ENCODE data around the gene CHCHD4.
"Not testable (repeated sequence)": the region's sequence is repeated elsewhere in the genome, so short reads cannot be mapped to it uniquely, and the experiment has no call there.

The CHCHD4 gene

GRCh38 chr3:14110699-14111098 is 14.0 kb downstream of the CHCHD4 start:
- no peak for TF ChIP-seq POLR2A (IDR thresholded peaks at IDR 0.05; ENCODE audit: low read depth, low read length)
- DNase-seq (ENCODE audit: insufficient read length, low spot score), result no peak
- FAIRE-seq, result no peak

GRCh38 chr3:14109821-14110220 is 14.8 kb downstream of the CHCHD4 start:
- not testable (repeated sequence) for FAIRE-seq; DNase-seq (ENCODE audit: insufficient read length, low spot score)

- DNase-seq (ENCODE audit: insufficient read length, low spot score) (no peak), FAIRE-seq (no peak)
- no peak for TF ChIP-seq POLR2A (IDR thresholded peaks at IDR 0.05; ENCODE audit: low read depth, low read length)
These were observed 26.9 kb downstream of the CHCHD4 start for GRCh38 chr3:14097616-14098391.

- no peak for FAIRE-seq
- no peak for DNase-seq (ENCODE audit: insufficient read length, low spot score)
- TF ChIP-seq POLR2A (IDR thresholded peaks at IDR 0.05; ENCODE audit: low read depth, low read length), result no peak
These were observed 27.9 kb downstream of the CHCHD4 start for GRCh38 chr3:14096742-14097141.

DNA sequence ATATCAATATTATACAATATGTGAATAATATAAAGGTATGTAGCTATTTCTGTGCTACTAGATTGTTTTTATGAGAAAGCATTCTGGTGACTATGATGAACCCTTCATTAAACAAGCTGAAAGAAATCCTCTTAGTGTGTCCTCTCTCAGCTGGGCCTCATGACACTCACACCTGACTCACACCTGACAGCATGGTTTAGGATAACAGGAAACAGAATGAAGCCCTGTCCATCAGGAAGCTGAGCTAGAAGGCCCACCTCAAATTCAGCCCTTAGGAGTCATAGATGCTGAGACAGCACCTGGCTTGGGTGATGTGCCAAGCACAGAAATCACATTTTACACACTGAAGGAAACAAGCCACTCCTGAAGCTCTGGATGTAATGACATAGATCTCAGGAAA is 30.8 kb downstream of the CHCHD4 start:
- FAIRE-seq, result no peak
- DNase-seq (ENCODE audit: insufficient read length, low spot score), result no peak
- no peak for TF ChIP-seq POLR2A (IDR thresholded peaks at IDR 0.05; ENCODE audit: low read depth, low read length)

GRCh38 chr3:14092464-14092863 is 32.2 kb downstream of the CHCHD4 start:
- TF ChIP-seq POLR2A (IDR thresholded peaks at IDR 0.05; ENCODE audit: low read depth, low read length), result no peak
- DNase-seq (ENCODE audit: insufficient read length, low spot score) (no peak), FAIRE-seq (no peak)

- not testable (repeated sequence) for FAIRE-seq; DNase-seq (ENCODE audit: insufficient read length, low spot score)
These were observed 32.7 kb downstream of the CHCHD4 start for GRCh38 chr3:14091959-14092358.

GRCh38 chr3:14087461-14087860 is 37.2 kb downstream of the CHCHD4 start:
- not testable (repeated sequence) for DNase-seq (ENCODE audit: insufficient read length, low spot score); FAIRE-seq

DNA sequence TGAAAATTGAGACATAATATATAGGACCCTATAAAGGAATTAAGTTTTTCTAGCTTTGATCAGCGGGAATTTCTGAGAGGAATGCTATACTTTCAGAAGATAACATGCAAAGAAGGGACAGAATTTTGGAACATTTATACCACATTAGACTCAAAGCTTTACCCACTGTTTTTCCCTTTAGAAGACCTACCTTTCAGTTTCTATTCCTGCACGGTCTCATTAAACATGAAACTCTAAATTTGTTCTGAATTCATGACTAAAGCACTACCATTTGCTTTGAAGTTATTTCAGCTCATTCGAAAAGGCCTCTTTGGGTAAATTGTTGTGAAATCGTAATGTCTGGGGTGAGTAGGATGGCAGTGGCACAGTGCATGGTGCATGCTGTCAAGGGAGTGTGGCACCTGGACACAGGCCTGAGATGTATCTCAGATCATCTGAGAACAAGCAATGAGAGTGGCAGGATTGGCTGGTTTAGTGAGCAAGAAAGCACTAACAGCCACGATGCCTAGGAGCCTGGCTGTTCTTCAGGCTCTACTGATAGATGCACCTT is 42.5 kb downstream of the CHCHD4 start:
- FAIRE-seq, result no peak

DNA sequence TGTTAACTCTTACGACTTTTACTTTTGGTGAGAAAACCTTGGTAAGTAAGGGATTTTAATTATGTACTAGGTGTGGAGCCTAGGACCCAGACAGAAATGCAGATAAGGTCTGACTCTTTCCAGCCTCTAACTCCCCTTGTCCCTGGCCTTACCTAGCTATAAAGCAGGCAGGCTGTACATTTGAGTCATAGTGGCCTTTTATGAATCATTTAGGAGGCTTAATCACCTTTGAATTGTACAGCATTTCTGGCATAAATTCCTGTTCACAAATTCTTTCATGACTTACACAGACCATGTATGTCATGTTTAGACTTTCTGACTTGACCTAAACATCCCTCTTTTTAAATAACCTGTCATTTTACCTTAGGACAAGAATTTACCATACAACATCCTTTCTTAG is 47.4 kb downstream of the CHCHD4 start:
- FAIRE-seq, result no peak
- TF ChIP-seq POLR2A (IDR thresholded peaks at IDR 0.05; ENCODE audit: low read depth, low read length), result no peak
- DNase-seq (ENCODE audit: insufficient read length, low spot score), result no peak

More for the DNA sequence above, 42.5 kb downstream of the CHCHD4 start:
- TF ChIP-seq POLR2A (IDR thresholded peaks at IDR 0.05; ENCODE audit: low read depth, low read length), result no peak
- DNase-seq (ENCODE audit: insufficient read length, low spot score), result no peak

- DNase-seq (ENCODE audit: insufficient read length, low spot score); FAIRE-seq: not testable (repeated sequence)
These were observed 49.4 kb downstream of the CHCHD4 start for GRCh38 chr3:14075233-14075632.

GRCh38 chr3:14064910-14065309 is 59.8 kb downstream of the CHCHD4 start:
- DNase-seq (ENCODE audit: insufficient read length, low spot score) (no peak), FAIRE-seq (no peak)
- TF ChIP-seq POLR2A (IDR thresholded peaks at IDR 0.05; ENCODE audit: low read depth, low read length), result no peak

DNA sequence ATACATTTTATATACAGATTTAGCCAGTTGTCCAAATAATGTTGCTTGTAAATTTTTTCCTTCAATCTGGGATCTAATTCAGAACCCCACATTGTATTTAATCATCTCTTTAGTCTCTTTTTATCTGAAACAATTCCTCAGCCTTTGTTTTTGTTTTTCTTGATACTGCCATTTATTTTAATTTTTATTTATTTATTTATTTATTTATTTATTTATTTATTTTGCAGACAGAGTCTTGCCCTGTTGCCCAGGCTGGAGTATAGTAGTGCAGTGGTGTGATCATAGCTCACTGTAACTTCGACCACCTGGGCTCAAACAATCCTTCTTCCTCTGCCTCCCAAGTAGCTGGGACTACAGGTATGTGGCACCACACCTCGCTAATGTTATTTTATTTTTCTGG is 61.5 kb downstream of the CHCHD4 start:
- FAIRE-seq, result no peak

More for the DNA sequence above, 61.5 kb downstream of the CHCHD4 start:
- no peak for DNase-seq (ENCODE audit: insufficient read length, low spot score)
- no peak for TF ChIP-seq POLR2A (IDR thresholded peaks at IDR 0.05; ENCODE audit: low read depth, low read length)
